HEK293 (cell line): ENCODE measurements around the gene PRRT2.

Experiments
- KLF9 ChIP-seq: fragments of 450-650 bp; formaldehyde crosslinking; IDR thresholded peaks from 2 replicates; pipeline ENCODE4 v1.5.1; 2016; ENCODE audit warnings: missing biosample characterization, missing genetic modification characterization, low read depth
- ZIC2 ChIP-seq: fragments of 450-650 bp; formaldehyde crosslinking; IDR thresholded peaks from 2 replicates; pipeline ENCODE4 v1.5.1; 2016; ENCODE audit warnings: missing biosample characterization, missing genetic modification characterization
- ZNF19 ChIP-seq: fragments of 450-650 bp; formaldehyde crosslinking; IDR thresholded peaks from 2 replicates; pipeline ENCODE4; 2016; ENCODE audit warnings: missing biosample characterization, missing genetic modification characterization, low read depth
- TF ChIP-seq, protein P1 (sequence below): fragments of 450-650 bp; formaldehyde crosslinking; IDR thresholded peaks from 2 replicates; pipeline ENCODE4 v1.5.1; 2016; ENCODE audit warnings: missing biosample characterization, missing genetic modification characterization

GRCh38 chr16:29811896-29812665, at the start of gene PRRT2:
- TF ChIP-seq, protein P1, sequence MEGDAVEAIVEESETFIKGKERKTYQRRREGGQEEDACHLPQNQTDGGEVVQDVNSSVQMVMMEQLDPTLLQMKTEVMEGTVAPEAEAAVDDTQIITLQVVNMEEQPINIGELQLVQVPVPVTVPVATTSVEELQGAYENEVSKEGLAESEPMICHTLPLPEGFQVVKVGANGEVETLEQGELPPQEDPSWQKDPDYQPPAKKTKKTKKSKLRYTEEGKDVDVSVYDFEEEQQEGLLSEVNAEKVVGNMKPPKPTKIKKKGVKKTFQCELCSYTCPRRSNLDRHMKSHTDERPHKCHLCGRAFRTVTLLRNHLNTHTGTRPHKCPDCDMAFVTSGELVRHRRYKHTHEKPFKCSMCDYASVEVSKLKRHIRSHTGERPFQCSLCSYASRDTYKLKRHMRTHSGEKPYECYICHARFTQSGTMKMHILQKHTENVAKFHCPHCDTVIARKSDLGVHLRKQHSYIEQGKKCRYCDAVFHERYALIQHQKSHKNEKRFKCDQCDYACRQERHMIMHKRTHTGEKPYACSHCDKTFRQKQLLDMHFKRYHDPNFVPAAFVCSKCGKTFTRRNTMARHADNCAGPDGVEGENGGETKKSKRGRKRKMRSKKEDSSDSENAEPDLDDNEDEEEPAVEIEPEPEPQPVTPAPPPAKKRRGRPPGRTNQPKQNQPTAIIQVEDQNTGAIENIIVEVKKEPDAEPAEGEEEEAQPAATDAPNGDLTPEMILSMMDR (tag by site-specific recombination), result no peak
- TF ChIP-seq ZNF19, result no peak
- TF ChIP-seq ZIC2, result no peak
- no peak for TF ChIP-seq KLF9 (tag by site-specific recombination)
